AG04449 (cell line): ENCODE measurements around the gene CGAS.

Experiments used
- CTCF ChIA-PET: fragments of 350-600 bp; formaldehyde crosslinking; extraction: SDS; loops from one replicate; lab custom pipeline; 2021; ENCODE audit warnings: antibody characterized with exemption; lab: Yijun Ruan, JAX
- POLR2A ChIA-PET: fragments of 400-600, 350-600 bp; formaldehyde crosslinking; extraction: SDS; loops from one replicate; lab custom pipeline; 2020; ENCODE audit warnings: antibody characterized with exemption, inconsistent platforms; lab: Yijun Ruan, JAX
- DNase-seq: peaks from one replicate; pipeline ENCODE4 v3.0.0-alpha.2; 2010; ENCODE audit warnings: low read depth, low spot score
- H3K4me3 ChIP-seq: 2 replicates; pipeline ENCODE4 v1.5.1; 2011; ENCODE audit warnings: low read depth, mild to moderate bottlenecking, control low read depth, low read length
- CTCF ChIP-seq: IDR thresholded peaks from one replicate; pipeline ENCODE4 v1.5.1; 2011; ENCODE audit warnings: mild to moderate bottlenecking, moderate library complexity, low read length, control low read depth, inconsistent platforms; ENCODE audit not compliant: insufficient read depth; ENCODE audit errors: missing control alignments

The CGAS gene

GRCh38 chr6:73455865-73456629 is 4.0 kb upstream of the CGAS start:
- ChIA-PET CTCF (interaction anchor here (1.2 kb wide), 1 partner anchor 15 kb away, joined by 3 read pairs; no protein-coding TSS in a partner anchor), POLR2A (no interaction called here)
- DNase-seq: no peak
- TF ChIP-seq CTCF: no peak
- H3K4me3 ChIP-seq: no peak overlapping the region

GRCh38 chr6:73451223-73452106 is 632 bp downstream of the CGAS start:
- CTCF ChIA-PET: interaction anchor here (1.0 to 1.6 kb wide), 3 partner anchors 10 to 165 kb away, joined by 3 to 6 read pairs (median 3); partner anchors contain the start of gene MTO1
- no peak for DNase-seq

GRCh38 chr6:73443555-73443954 is 8.5 kb downstream of the CGAS start:
- H3K4me3 ChIP-seq: no peak overlapping the region
- DNase-seq: no peak
- no peak for TF ChIP-seq CTCF
- POLR2A ChIA-PET: interaction anchor here (0.8 kb wide), 1 partner anchor 9 kb away, joined by 3 read pairs; the partner anchor contains the start of gene CGAS
- CTCF ChIA-PET: no interaction called here

More at GRCh38 chr6:73451223-73452106, 632 bp downstream of the CGAS start:
- no peak for TF ChIP-seq CTCF
- POLR2A ChIA-PET: interaction anchor here (0.7 to 2.1 kb wide), 2 partner anchors 8 to 10 kb away, joined by 3 to 9 read pairs; partner anchors contain the start of gene MTO1
- H3K4me3 ChIP-seq: peak overlapping the region; percentile 64

GRCh38 chr6:73435236-73435635 is 16.9 kb downstream of the CGAS start:
- no peak for DNase-seq
- ChIA-PET POLR2A (no interaction called here), CTCF (interaction anchor here (1.1 to 1.8 kb wide), 3 partner anchors 26 to 46 kb away, joined by 3 to 4 read pairs (median 3); partner anchors contain the start of gene MTO1)
- no peak for TF ChIP-seq CTCF
- no peak overlapping the region for H3K4me3 ChIP-seq

- POLR2A ChIA-PET: no interaction called here
- no peak overlapping the region for H3K4me3 ChIP-seq
- no peak for DNase-seq
- TF ChIP-seq CTCF: no peak
- CTCF ChIA-PET: interaction anchor here (1.0 kb wide), 1 partner anchor 312 kb away, joined by 3 read pairs; no protein-coding TSS in a partner anchor
Observed at GRCh38 chr6:73421534-73421933, 30.6 kb downstream of the CGAS start.
